ENCODE measurements around the gene PLA2G2F. TPM values are rescaled to one million over a fixed set of nuclear protein-coding genes. Genes with fewer than 3 reads are reported as not detected.

Gene PLA2G2F
- total RNA-seq, 2 donors from 2014 or later: not detected

DNA sequence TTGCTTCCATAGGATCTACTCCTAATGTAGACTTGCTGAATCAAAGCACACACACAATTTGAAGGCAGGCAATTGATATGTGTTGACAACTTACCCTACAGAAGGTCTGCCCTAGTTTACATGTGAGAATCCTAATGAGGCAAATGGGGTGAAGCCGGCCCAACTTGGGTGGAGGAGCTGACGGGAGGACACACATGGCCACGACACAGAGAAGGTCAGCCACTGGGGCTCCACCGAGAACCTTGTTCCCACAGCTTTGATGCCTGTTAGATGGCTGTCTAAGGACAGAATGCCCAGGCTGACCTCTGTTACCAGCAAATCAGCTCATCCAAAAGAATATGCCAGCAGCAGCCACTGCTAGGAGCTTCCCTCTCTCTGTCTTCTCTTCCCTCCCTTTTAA lies 18.3 kb upstream of the PLA2G2F start:
- no peaks in the 10 kb centered on the region for H3K9me3 ChIP-seq (ENCODE audit: control insufficient read depth, low read length)
- H3K4me3 Mint-ChIP-seq: no peak overlapping the region
- DNase-seq: no peak
- TF ChIP-seq, protein P1, sequence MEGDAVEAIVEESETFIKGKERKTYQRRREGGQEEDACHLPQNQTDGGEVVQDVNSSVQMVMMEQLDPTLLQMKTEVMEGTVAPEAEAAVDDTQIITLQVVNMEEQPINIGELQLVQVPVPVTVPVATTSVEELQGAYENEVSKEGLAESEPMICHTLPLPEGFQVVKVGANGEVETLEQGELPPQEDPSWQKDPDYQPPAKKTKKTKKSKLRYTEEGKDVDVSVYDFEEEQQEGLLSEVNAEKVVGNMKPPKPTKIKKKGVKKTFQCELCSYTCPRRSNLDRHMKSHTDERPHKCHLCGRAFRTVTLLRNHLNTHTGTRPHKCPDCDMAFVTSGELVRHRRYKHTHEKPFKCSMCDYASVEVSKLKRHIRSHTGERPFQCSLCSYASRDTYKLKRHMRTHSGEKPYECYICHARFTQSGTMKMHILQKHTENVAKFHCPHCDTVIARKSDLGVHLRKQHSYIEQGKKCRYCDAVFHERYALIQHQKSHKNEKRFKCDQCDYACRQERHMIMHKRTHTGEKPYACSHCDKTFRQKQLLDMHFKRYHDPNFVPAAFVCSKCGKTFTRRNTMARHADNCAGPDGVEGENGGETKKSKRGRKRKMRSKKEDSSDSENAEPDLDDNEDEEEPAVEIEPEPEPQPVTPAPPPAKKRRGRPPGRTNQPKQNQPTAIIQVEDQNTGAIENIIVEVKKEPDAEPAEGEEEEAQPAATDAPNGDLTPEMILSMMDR (conservative IDR thresholded peaks at IDR 0.05): no peak
- H3K27ac Mint-ChIP-seq: no peak overlapping the region
- no peaks in the 10 kb centered on the region for H3K36me3 ChIP-seq (ENCODE audit: control insufficient read depth, insufficient read depth, low read length)
- no peak overlapping the region for H3K4me3 ChIP-seq (ENCODE audit: low read length)
- H3K4me1 Mint-ChIP-seq: no peaks in the 10 kb centered on the region
- no peak overlapping the region for H3K9ac ChIP-seq (ENCODE audit: extremely low read depth, low read length, poor library complexity, severe bottlenecking)
- H3K27me3 ChIP-seq (ENCODE audit: control insufficient read depth, insufficient read depth, low read length, poor library complexity, severe bottlenecking): no peaks in the 10 kb centered on the region
- H3K9me3 Mint-ChIP-seq: no peaks in the 10 kb centered on the region
- H3K36me3 Mint-ChIP-seq (ENCODE audit: low read depth): no peaks in the 10 kb centered on the region
- WGBS, 2 experiments (ENCODE audit: insufficient coverage in 1 of 2, insufficient read length in 1 of 2): 89 to 99% methylated on average over 4 of the region's 4 CpGs
- no peak overlapping the region for H3K27ac ChIP-seq (ENCODE audit: low read depth, low read length)
- H3K4me1 ChIP-seq (ENCODE audit: control insufficient read depth, insufficient read depth, low read length): no peaks in the 10 kb centered on the region
- H3K27me3 Mint-ChIP-seq (ENCODE audit: insufficient read depth): peaks cover 5% of the 10 kb centered on the region

GRCh38 chr1:20123722-20124455 lies 15.2 kb upstream of the PLA2G2F start:
- Mint-ChIP-seq H3K36me3 (ENCODE audit: low read depth) (no peaks in the 10 kb centered on the region), H3K27me3 (ENCODE audit: insufficient read depth) (peaks cover 5% of the 10 kb centered on the region), H3K4me3 (no peak overlapping the region), H3K9me3 (no peaks in the 10 kb centered on the region), H3K27ac (no peak overlapping the region), H3K4me1 (no peaks in the 10 kb centered on the region)
- no peaks in the 10 kb centered on the region for H3K27me3 ChIP-seq (ENCODE audit: control insufficient read depth, insufficient read depth, low read length, poor library complexity, severe bottlenecking)
- H3K27ac ChIP-seq (ENCODE audit: low read depth, low read length): no peak overlapping the region
- no peaks in the 10 kb centered on the region for H3K36me3 ChIP-seq (ENCODE audit: control insufficient read depth, insufficient read depth, low read length)
- TF ChIP-seq, protein P1 (conservative IDR thresholded peaks at IDR 0.05): no peak
- no peak overlapping the region for H3K4me3 ChIP-seq (ENCODE audit: low read length)
- WGBS, 2 experiments (ENCODE audit: insufficient coverage in 1 of 2, insufficient read length in 1 of 2): 90 to 100% methylated on average over 5 to 10 of the region's 10 CpGs
- H3K9ac ChIP-seq (ENCODE audit: extremely low read depth, low read length, poor library complexity, severe bottlenecking): no peak overlapping the region
- no peaks in the 10 kb centered on the region for H3K9me3 ChIP-seq (ENCODE audit: control insufficient read depth, low read length)
- DNase-seq: no peak
- no peaks in the 10 kb centered on the region for H3K4me1 ChIP-seq (ENCODE audit: control insufficient read depth, insufficient read depth, low read length)

- no peak for DNase-seq
- WGBS, 2 experiments (ENCODE audit: insufficient coverage in 1 of 2, insufficient read length in 1 of 2): 90 to 96% methylated on average over 5 to 7 of the region's 7 CpGs
- H3K9me3 ChIP-seq (ENCODE audit: control insufficient read depth, low read length): peaks cover 1% of the 10 kb centered on the region
- Mint-ChIP-seq H3K4me1 (no peaks in the 10 kb centered on the region), H3K27ac (no peak overlapping the region), H3K4me3 (no peak overlapping the region), H3K9me3 (peaks cover under 1% of the 10 kb centered on the region), H3K27me3 (ENCODE audit: insufficient read depth) (peaks cover 5% of the 10 kb centered on the region), H3K36me3 (ENCODE audit: low read depth) (no peaks in the 10 kb centered on the region)
- no peak overlapping the region for H3K27ac ChIP-seq (ENCODE audit: low read depth, low read length)
- no peak overlapping the region for H3K4me3 ChIP-seq (ENCODE audit: low read length)
- no peak overlapping the region for H3K9ac ChIP-seq (ENCODE audit: extremely low read depth, low read length, poor library complexity, severe bottlenecking)
- TF ChIP-seq, protein P1 (conservative IDR thresholded peaks at IDR 0.05): no peak
- no peaks in the 10 kb centered on the region for H3K36me3 ChIP-seq (ENCODE audit: control insufficient read depth, insufficient read depth, low read length)
- H3K4me1 ChIP-seq (ENCODE audit: control insufficient read depth, insufficient read depth, low read length): no peaks in the 10 kb centered on the region
- H3K27me3 ChIP-seq (ENCODE audit: control insufficient read depth, insufficient read depth, low read length, poor library complexity, severe bottlenecking): no peaks in the 10 kb centered on the region
These were observed 14.6 kb upstream of the PLA2G2F start for GRCh38 chr1:20124456-20125057.

Data from endodermal cell (in vitro differentiated cells).